NCI-H510A treated with DMSO at 0.1 percent for 48 hours (cell line): ENCODE results near the gene THSD4.
A peak's percentile ranks its signal among the peaks of the same experiment; 100 is the strongest.

Experiments used
- DNase-seq: peaks from one replicate; lab custom pipeline; 2025; lab: John Stamatoyannopoulos, UW

Gene THSD4

GRCh38 chr15:71782422-71783165, 667.3 kb downstream of the THSD4 start:
- DNase-seq, result no peak

- no peak for DNase-seq
Measured at GRCh38 chr15:71784719-71785118, 669.4 kb downstream of the THSD4 start.

- DNase-seq, result no peak
Measured at GRCh38 chr15:71785996-71786395, 670.7 kb downstream of the THSD4 start.

- no peak for DNase-seq
Measured at GRCh38 chr15:71786673-71787072, 671.4 kb downstream of the THSD4 start.

GRCh38 chr15:71788646-71789579, 673.6 kb downstream of the THSD4 start:
- DNase-seq, result no peak

- DNase-seq, result no peak
Measured at GRCh38 chr15:71789616-71790015, 674.3 kb downstream of the THSD4 start.

GRCh38 chr15:71790081-71790480, 674.8 kb downstream of the THSD4 start:
- no peak for DNase-seq

GRCh38 chr15:71791975-71792374, 676.7 kb downstream of the THSD4 start:
- DNase-seq, result no peak

GRCh38 chr15:71792521-71792920, 677.2 kb downstream of the THSD4 start:
- no peak for DNase-seq

GRCh38 chr15:71798641-71799040, 683.4 kb downstream of the THSD4 start:
- DNase-seq, result no peak

- no peak for DNase-seq
Measured at GRCh38 chr15:71800190-71800589, 684.9 kb downstream of the THSD4 start.

GRCh38 chr15:71800835-71801745, 685.8 kb downstream of the THSD4 start:
- DNase-seq, result peak; percentile 72

GRCh38 chr15:71801935-71802655, 686.8 kb downstream of the THSD4 start:
- DNase-seq, result no peak

- DNase-seq, result no peak
Measured at GRCh38 chr15:71802770-71803169, 687.5 kb downstream of the THSD4 start.

GRCh38 chr15:71804226-71804625, 689.0 kb downstream of the THSD4 start:
- DNase-seq, result no peak

GRCh38 chr15:71804695-71805470, 689.6 kb downstream of the THSD4 start:
- no peak for DNase-seq

GRCh38 chr15:71806452-71806931, 691.2 kb downstream of the THSD4 start:
- no peak for DNase-seq

GRCh38 chr15:71807125-71807629, 691.9 kb downstream of the THSD4 start:
- no peak for DNase-seq

GRCh38 chr15:71807691-71808091, 692.4 kb downstream of the THSD4 start:
- DNase-seq, result no peak
